ENCODE results near the gene IFI16.

IFI16 gene

GRCh38 chr1:159056069-159056698 lies 46.5 kb downstream of the IFI16 start:
- DNase-seq (ENCODE audit: extremely low read depth in 1 of 2, low read depth in 1 of 2): no peak

GRCh38 chr1:159058751-159059150 lies 49.0 kb downstream of the IFI16 start:
- no peak for DNase-seq (ENCODE audit: extremely low read depth in 1 of 2, low read depth in 1 of 2)

GRCh38 chr1:159065106-159065505 lies 55.4 kb downstream of the IFI16 start:
- no peak for DNase-seq (ENCODE audit: extremely low read depth in 1 of 2, low read depth in 1 of 2)

- no peak for DNase-seq (ENCODE audit: extremely low read depth in 1 of 2, low read depth in 1 of 2)
Observed at GRCh38 chr1:159066108-159066507, 56.4 kb downstream of the IFI16 start.

GRCh38 chr1:159067699-159068621 lies 58.3 kb downstream of the IFI16 start:
- DNase-seq (ENCODE audit: extremely low read depth in 1 of 2, low read depth in 1 of 2): no peak

GRCh38 chr1:159068886-159069285 lies 59.2 kb downstream of the IFI16 start:
- DNase-seq (ENCODE audit: extremely low read depth in 1 of 2, low read depth in 1 of 2): no peak

- DNase-seq (ENCODE audit: extremely low read depth in 1 of 2, low read depth in 1 of 2): no peak
Observed at GRCh38 chr1:159071970-159072582, 62.4 kb downstream of the IFI16 start.

GRCh38 chr1:159076438-159077119 lies 66.9 kb downstream of the IFI16 start, which contains the start of gene AIM2:
TSS of gene AIM2 (minus strand) at chr1:159076766. CDS start at chr1:159073499, 3,267 bp downstream.
- peak; percentile 7 to 10 for DNase-seq (ENCODE audit: extremely low read depth in 1 of 2, low read depth in 1 of 2)

- peak; percentile 70 to 74 for DNase-seq (ENCODE audit: extremely low read depth in 1 of 2, low read depth in 1 of 2)
Observed at GRCh38 chr1:159077120-159077961, 67.6 kb downstream of the IFI16 start.

- no peak for DNase-seq (ENCODE audit: extremely low read depth in 1 of 2, low read depth in 1 of 2)
Observed at GRCh38 chr1:159079525-159079924, 69.8 kb downstream of the IFI16 start.

- DNase-seq (ENCODE audit: extremely low read depth in 1 of 2, low read depth in 1 of 2): no peak
Observed at GRCh38 chr1:159081626-159082025, 71.9 kb downstream of the IFI16 start.

GRCh38 chr1:159083013-159083412 lies 73.3 kb downstream of the IFI16 start:
- DNase-seq (ENCODE audit: extremely low read depth in 1 of 2, low read depth in 1 of 2): no peak

- DNase-seq (ENCODE audit: extremely low read depth in 1 of 2, low read depth in 1 of 2): no peak
Observed at GRCh38 chr1:159084152-159084551, 74.4 kb downstream of the IFI16 start.

GRCh38 chr1:159084867-159085266 lies 75.2 kb downstream of the IFI16 start:
- no peak for DNase-seq (ENCODE audit: extremely low read depth in 1 of 2, low read depth in 1 of 2)

GRCh38 chr1:159088050-159088449 lies 78.3 kb downstream of the IFI16 start:
- no peak for DNase-seq (ENCODE audit: extremely low read depth in 1 of 2, low read depth in 1 of 2)

- DNase-seq (ENCODE audit: extremely low read depth in 1 of 2, low read depth in 1 of 2): no peak
Observed at GRCh38 chr1:159088546-159089183, 79.0 kb downstream of the IFI16 start.

- no peak for DNase-seq (ENCODE audit: extremely low read depth in 1 of 2, low read depth in 1 of 2)
Observed at GRCh38 chr1:159089184-159089791, 79.6 kb downstream of the IFI16 start.

GRCh38 chr1:159090286-159091179 lies 80.8 kb downstream of the IFI16 start:
- DNase-seq (ENCODE audit: extremely low read depth in 1 of 2, low read depth in 1 of 2): no peak
